Activated naive CD4-positive, alpha-beta T cell treated with anti-CD3 and anti-CD28 coated beads, Interleukin-2, amount 10 ng/mL, durations not matched to agents 7 days and 5 days (primary cell): ENCODE data around the gene EIF3I.

Experiments used
- CTCF ChIA-PET: fragments of 350-600 bp; sonication (Branson Sonifier 250); formaldehyde crosslinking; loops from one replicate; lab custom pipeline; 2021; ENCODE audit warnings: antibody characterized with exemption; lab: Charles Lee
- DNase-seq: peaks from one replicate; pipeline ENCODE4 v3.0.0-alpha.2; 2020
- H3K27ac Mint-ChIP-seq: one replicate; pipeline ENCODE4 v1.8.0; 2021; ENCODE audit warnings: mild to moderate bottlenecking, moderate library complexity, mixed read lengths
- H3K27me3 Mint-ChIP-seq: one replicate; pipeline ENCODE4 v1.8.0; 2021; ENCODE audit warnings: mild to moderate bottlenecking, mixed read lengths
- H3K36me3 Mint-ChIP-seq: one replicate; pipeline ENCODE4 v1.8.0; 2021; ENCODE audit warnings: mixed read lengths
- H3K4me1 Mint-ChIP-seq: one replicate; pipeline ENCODE4 v1.8.0; 2021; ENCODE audit warnings: mixed read lengths
- H3K4me3 Mint-ChIP-seq: one replicate; pipeline ENCODE4 v1.8.0; 2021; ENCODE audit warnings: mild to moderate bottlenecking, moderate library complexity, mixed read lengths
- H3K9me3 Mint-ChIP-seq: one replicate; pipeline ENCODE4 v1.8.0; 2021; ENCODE audit warnings: mixed read lengths

Gene EIF3I

GRCh38 chr1:32187850-32188249, 34.4 kb upstream of the EIF3I start:
- Mint-ChIP-seq H3K9me3 (no peaks in the 10 kb centered on the region), H3K36me3 (peaks cover 68% of the 10 kb centered on the region), H3K27me3 (no peaks in the 10 kb centered on the region), H3K27ac (no peak overlapping the region), H3K4me1 (peaks cover 39% of the 10 kb centered on the region), H3K4me3 (no peak overlapping the region)
- DNase-seq: no peak
- CTCF ChIA-PET: no interaction called here

GRCh38 chr1:32192220-32192948, 29.8 kb upstream of the EIF3I start:
- CTCF ChIA-PET: interaction anchor here (0.6 to 0.9 kb wide), 2 partner anchors 181 to 227 kb away, joined by 3 to 4 read pairs; no protein-coding TSS in a partner anchor
- Mint-ChIP-seq H3K4me3 (no peak overlapping the region), H3K27ac (no peak overlapping the region)

GRCh38 chr1:32194984-32195383, 27.2 kb upstream of the EIF3I start:
- Mint-ChIP-seq H3K4me1 (peaks cover 68% of the 10 kb centered on the region), H3K4me3 (no peak overlapping the region), H3K27ac (peak overlapping the region; percentile 58), H3K36me3 (peaks cover 78% of the 10 kb centered on the region), H3K27me3 (no peaks in the 10 kb centered on the region), H3K9me3 (no peaks in the 10 kb centered on the region)
- CTCF ChIA-PET: interaction anchor here (0.8 to 2.1 kb wide), 2 partner anchors 21 to 86 kb away, joined by 3 to 10 read pairs; partner anchors contain the start of gene KPNA6
- DNase-seq: no peak

More at GRCh38 chr1:32192220-32192948, 29.8 kb upstream of the EIF3I start:
- no peak for DNase-seq
- Mint-ChIP-seq H3K4me1 (peaks cover 50% of the 10 kb centered on the region), H3K36me3 (peaks cover 82% of the 10 kb centered on the region), H3K9me3 (no peaks in the 10 kb centered on the region), H3K27me3 (no peaks in the 10 kb centered on the region)

GRCh38 chr1:32195531-32195930, 26.7 kb upstream of the EIF3I start:
- CTCF ChIA-PET: interaction anchor here (0.8 to 2.1 kb wide), 3 partner anchors 15 to 87 kb away, joined by 3 to 10 read pairs (median 3); partner anchors contain the start of gene KPNA6
- H3K4me3 Mint-ChIP-seq: no peak overlapping the region
- peaks cover 73% of the 10 kb centered on the region for H3K4me1 Mint-ChIP-seq
- no peaks in the 10 kb centered on the region for H3K9me3 Mint-ChIP-seq
- H3K36me3 Mint-ChIP-seq: peaks cover 73% of the 10 kb centered on the region
- no peak for DNase-seq
- H3K27ac Mint-ChIP-seq: no peak overlapping the region
- no peaks in the 10 kb centered on the region for H3K27me3 Mint-ChIP-seq

- Mint-ChIP-seq H3K4me1 (peaks cover 73% of the 10 kb centered on the region), H3K36me3 (peaks cover 69% of the 10 kb centered on the region), H3K27ac (peak overlapping the region; percentile 3), H3K9me3 (no peaks in the 10 kb centered on the region), H3K4me3 (peak overlapping the region; percentile 9), H3K27me3 (no peaks in the 10 kb centered on the region)
- DNase-seq: peak; percentile 50
- CTCF ChIA-PET: interaction anchor here (0.9 to 2.1 kb wide), 3 partner anchors 12 to 20 kb away, joined by 3 to 10 read pairs (median 3); no protein-coding TSS in a partner anchor
Observed at GRCh38 chr1:32195972-32196823, 26.0 kb upstream of the EIF3I start.

GRCh38 chr1:32197074-32197473, 25.1 kb upstream of the EIF3I start:
- CTCF ChIA-PET: interaction anchor here (0.9 to 2.1 kb wide), 2 partner anchors 13 to 19 kb away, joined by 3 to 10 read pairs; no protein-coding TSS in a partner anchor
- DNase-seq: no peak
- Mint-ChIP-seq H3K4me3 (no peak overlapping the region), H3K27me3 (no peaks in the 10 kb centered on the region), H3K9me3 (no peaks in the 10 kb centered on the region), H3K36me3 (peaks cover 66% of the 10 kb centered on the region), H3K27ac (peak overlapping the region; percentile 70), H3K4me1 (peaks cover 78% of the 10 kb centered on the region)

- no peak overlapping the region for H3K4me3 Mint-ChIP-seq
- H3K27ac Mint-ChIP-seq: no peak overlapping the region
- no peaks in the 10 kb centered on the region for H3K27me3 Mint-ChIP-seq
- no peak for DNase-seq
- H3K4me1 Mint-ChIP-seq: peaks cover 83% of the 10 kb centered on the region
- CTCF ChIA-PET: interaction anchor here (1.0 kb wide), 1 partner anchor 18 kb away, joined by 4 read pairs; no protein-coding TSS in a partner anchor
- peaks cover 60% of the 10 kb centered on the region for H3K36me3 Mint-ChIP-seq
- no peaks in the 10 kb centered on the region for H3K9me3 Mint-ChIP-seq
Observed at GRCh38 chr1:32197837-32198236, 24.4 kb upstream of the EIF3I start.

GRCh38 chr1:32198237-32199042, 23.8 kb upstream of the EIF3I start:
- H3K4me3 Mint-ChIP-seq: peak overlapping the region; percentile 20
- CTCF ChIA-PET: interaction anchor here (1.0 to 1.9 kb wide), 2 partner anchors 17 to 18 kb away, joined by 4 read pairs; no protein-coding TSS in a partner anchor
- no peaks in the 10 kb centered on the region for H3K27me3 Mint-ChIP-seq
- H3K9me3 Mint-ChIP-seq: no peaks in the 10 kb centered on the region
- peaks cover 83% of the 10 kb centered on the region for H3K4me1 Mint-ChIP-seq
- H3K27ac Mint-ChIP-seq: no peak overlapping the region
- DNase-seq: no peak
- H3K36me3 Mint-ChIP-seq: peaks cover 57% of the 10 kb centered on the region

GRCh38 chr1:32199043-32199716, 23.0 kb upstream of the EIF3I start:
- H3K4me1 Mint-ChIP-seq: peaks cover 85% of the 10 kb centered on the region
- H3K36me3 Mint-ChIP-seq: peaks cover 59% of the 10 kb centered on the region
- no peaks in the 10 kb centered on the region for H3K9me3 Mint-ChIP-seq
- H3K4me3 Mint-ChIP-seq: no peak overlapping the region
- DNase-seq: no peak
- H3K27me3 Mint-ChIP-seq: no peaks in the 10 kb centered on the region
- CTCF ChIA-PET: interaction anchor here (0.6 to 1.9 kb wide), 2 partner anchors 19 to 122 kb away, joined by 3 to 4 read pairs; no protein-coding TSS in a partner anchor
- H3K27ac Mint-ChIP-seq: no peak overlapping the region

GRCh38 chr1:32199717-32200072, 22.5 kb upstream of the EIF3I start:
- no peaks in the 10 kb centered on the region for H3K27me3 Mint-ChIP-seq
- H3K36me3 Mint-ChIP-seq: peaks cover 57% of the 10 kb centered on the region
- H3K4me3 Mint-ChIP-seq: peak overlapping the region; percentile 84
- H3K9me3 Mint-ChIP-seq: no peaks in the 10 kb centered on the region
- H3K27ac Mint-ChIP-seq: peak overlapping the region; percentile 88
- CTCF ChIA-PET: interaction anchor here (0.6 to 1.9 kb wide), 2 partner anchors 19 to 122 kb away, joined by 3 to 4 read pairs; no protein-coding TSS in a partner anchor
- no peak for DNase-seq
- H3K4me1 Mint-ChIP-seq: peaks cover 85% of the 10 kb centered on the region

- peak; percentile 73 for DNase-seq
- Mint-ChIP-seq H3K27ac (peak within 1 kb of the TSS; percentile 95), H3K4me1 (peaks cover 81% of the 10 kb centered on the region), H3K9me3 (no peaks in the 10 kb centered on the region), H3K27me3 (no peaks in the 10 kb centered on the region), H3K36me3 (peaks cover 51% of the 10 kb centered on the region), H3K4me3 (peak within 1 kb of the TSS; percentile 84)
- CTCF ChIA-PET: interaction anchor here (1.5 to 2.0 kb wide), 3 partner anchors 15 to 92 kb away, joined by 4 to 10 read pairs (median 7); partner anchors contain the start of gene KPNA6
Observed at GRCh38 chr1:32200226-32201010, 21.8 kb upstream of the EIF3I start, which contains the start of gene CCDC28B. CCDC28B (plus strand) TSS chr1:32200595; CDS start chr1:32201936, 1,341 bp downstream.
